GM18868 (cell line): ENCODE results near the gene CTCF.
A peak's percentile ranks its signal among the peaks of the same experiment; 100 is the strongest.
"Not testable (repeated sequence)": the region's sequence is repeated elsewhere in the genome, so short reads cannot be mapped to it uniquely, and the experiment has no call there.

Experiments used
- ATAC-seq: cut with Tn5 transposase; IDR thresholded peaks from one replicate; pipeline ENCODE4 v1.9.1; 2021; ENCODE audit warnings: mild to moderate bottlenecking, moderate library complexity; ENCODE audit not compliant: unreplicated experiment

The CTCF gene, protein sequence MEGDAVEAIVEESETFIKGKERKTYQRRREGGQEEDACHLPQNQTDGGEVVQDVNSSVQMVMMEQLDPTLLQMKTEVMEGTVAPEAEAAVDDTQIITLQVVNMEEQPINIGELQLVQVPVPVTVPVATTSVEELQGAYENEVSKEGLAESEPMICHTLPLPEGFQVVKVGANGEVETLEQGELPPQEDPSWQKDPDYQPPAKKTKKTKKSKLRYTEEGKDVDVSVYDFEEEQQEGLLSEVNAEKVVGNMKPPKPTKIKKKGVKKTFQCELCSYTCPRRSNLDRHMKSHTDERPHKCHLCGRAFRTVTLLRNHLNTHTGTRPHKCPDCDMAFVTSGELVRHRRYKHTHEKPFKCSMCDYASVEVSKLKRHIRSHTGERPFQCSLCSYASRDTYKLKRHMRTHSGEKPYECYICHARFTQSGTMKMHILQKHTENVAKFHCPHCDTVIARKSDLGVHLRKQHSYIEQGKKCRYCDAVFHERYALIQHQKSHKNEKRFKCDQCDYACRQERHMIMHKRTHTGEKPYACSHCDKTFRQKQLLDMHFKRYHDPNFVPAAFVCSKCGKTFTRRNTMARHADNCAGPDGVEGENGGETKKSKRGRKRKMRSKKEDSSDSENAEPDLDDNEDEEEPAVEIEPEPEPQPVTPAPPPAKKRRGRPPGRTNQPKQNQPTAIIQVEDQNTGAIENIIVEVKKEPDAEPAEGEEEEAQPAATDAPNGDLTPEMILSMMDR

DNA sequence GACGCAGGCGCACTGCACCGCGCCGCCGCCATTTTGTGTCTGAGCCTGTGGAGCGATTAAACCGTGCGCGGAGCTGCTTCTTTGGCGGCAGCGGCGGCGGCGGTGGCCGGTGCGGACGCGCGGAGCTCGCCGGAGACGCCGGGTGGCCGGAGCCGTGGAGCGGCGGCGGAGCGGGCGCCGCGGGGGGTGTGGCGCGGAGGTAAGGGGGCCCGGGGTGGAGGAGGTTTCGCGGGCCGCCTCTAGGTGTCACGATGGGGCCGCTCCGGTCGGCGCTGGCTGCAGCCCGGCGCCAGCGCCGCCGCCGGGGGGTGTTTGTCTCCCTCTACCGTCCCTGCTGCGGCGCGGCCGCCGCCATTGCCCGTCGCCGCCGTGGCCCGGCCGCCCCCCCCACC, at the start of gene CTCF:
Gene CTCF (plus strand): TSS at position 1 of the 392 bp plus-strand sequence. CDS start 48,307 bp downstream, outside the sequence.
- peak; percentile 50 for ATAC-seq

DNA sequence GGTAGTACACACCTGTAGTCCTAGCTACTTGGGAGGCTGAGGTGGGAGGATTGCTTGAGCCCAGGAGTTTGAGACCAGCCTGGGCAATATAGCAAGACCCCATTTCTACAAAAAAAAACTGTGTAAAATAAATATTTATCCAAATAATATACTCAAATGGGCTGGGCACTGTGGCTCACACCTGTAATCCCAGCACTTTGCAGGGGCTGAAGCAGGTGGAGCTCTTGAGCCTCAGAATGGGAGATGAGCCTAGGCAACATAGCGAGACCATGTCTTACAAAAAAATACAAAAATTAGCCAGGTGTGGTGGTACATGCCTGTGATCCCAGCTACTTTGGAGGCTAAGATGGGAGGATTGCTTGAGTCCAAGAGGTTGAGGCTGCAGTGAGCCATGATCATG, 48.4 kb upstream of the CTCF start:
- ATAC-seq: not testable (repeated sequence)

DNA sequence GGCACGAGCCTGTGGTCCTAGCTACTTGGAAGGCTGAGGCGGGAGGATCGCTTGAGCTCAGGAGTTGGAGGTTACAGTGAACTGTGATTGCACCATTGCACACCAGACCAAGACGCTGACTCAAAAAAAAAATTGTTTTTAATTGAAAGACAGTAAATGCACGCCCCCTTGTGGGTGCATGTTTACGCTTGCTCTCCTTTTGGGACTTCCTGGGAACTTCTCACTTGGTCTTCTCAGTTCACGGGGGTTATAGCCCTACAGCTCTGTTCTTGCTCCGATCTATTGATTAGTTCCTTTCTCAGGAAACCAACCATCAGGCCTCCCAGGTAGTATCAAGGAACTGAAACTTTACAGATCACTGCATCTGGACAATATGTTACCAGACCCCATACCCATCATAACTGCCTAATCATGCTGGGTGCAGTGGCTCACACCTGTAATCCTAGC, 47.9 kb upstream of the CTCF start:
- ATAC-seq: peak; percentile 46

- no peak for ATAC-seq
These were observed 45.8 kb upstream of the CTCF start for GRCh38 chr16:67516296-67517154.

- ATAC-seq: no peak
These were observed 45.2 kb upstream of the CTCF start for GRCh38 chr16:67517155-67517445.

DNA sequence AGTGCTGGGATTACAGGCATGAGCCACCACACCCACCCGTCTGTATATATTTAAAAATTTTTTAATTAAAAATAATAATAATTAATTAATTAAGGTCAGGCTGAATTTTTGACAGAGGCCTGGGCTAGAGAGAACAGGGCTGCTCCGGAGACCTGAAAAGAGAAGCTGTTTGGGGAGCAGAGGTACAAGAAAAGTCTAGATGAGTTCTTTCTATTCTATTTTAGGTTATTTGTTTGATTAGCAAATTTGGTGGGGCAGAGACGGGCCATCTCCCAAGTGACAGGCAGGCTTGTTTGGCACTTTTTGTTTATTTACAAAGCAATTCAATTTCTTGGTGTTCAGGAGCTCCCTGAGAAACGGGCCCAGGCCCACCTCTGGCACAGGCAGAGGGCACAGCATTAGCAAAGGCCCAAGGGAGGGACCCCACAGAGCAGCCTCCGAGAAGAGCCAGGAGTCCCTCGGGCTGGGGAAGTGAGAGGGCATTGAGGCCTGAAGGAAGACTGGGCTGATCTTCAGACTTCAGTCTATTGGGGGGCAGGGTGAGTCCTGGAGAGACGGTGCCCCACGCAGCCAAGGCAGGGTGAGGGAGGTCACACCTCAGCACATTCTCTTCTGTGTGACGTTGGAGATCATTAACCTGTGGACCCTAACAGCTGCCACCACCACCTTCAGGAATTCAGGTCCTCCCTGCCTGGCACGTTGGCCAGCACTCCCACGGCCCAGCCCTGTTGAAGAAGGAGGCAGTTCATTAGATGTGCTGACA, 44.5 kb upstream of the CTCF start:
- peak; percentile 46 for ATAC-seq

GRCh38 chr16:67518676-67519075, 43.6 kb upstream of the CTCF start:
- no peak for ATAC-seq

GRCh38 chr16:67519242-67519641, 43.1 kb upstream of the CTCF start:
- no peak for ATAC-seq

DNA sequence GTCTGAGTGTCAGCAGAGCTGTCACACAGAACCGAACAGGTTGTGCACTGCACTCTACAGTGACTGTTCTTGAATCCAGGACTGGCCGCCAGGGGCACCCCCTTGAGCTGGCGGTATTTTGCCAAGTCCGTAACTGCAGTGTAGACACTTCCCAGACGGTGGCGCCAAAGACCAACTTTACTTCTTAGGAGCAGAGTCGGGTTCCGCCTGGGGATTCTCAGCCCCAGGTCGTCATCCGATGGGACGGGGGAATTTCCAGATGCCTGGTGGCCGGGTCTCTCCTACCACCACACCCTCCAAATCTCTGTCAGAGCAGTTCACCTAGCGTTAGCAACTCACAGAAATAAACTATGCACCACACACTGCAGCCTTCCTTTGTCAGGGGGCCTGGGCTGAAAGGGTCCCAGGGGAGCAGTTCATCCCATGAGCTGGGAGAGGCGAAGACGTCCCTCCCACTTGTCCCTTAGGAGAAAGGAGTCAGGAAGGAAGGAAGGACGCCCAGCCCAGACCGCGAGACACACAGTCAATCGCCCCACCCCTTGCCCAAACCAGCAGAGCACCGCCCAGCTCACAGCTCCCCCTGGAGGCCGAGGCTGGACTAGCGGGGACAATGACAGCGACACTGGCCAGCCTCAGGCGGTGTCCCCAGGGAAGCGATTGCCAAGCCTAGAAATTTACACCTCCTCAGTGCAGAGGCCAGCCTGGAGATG, 41.1 kb upstream of the CTCF start:
- peak; percentile 68 for ATAC-seq

DNA sequence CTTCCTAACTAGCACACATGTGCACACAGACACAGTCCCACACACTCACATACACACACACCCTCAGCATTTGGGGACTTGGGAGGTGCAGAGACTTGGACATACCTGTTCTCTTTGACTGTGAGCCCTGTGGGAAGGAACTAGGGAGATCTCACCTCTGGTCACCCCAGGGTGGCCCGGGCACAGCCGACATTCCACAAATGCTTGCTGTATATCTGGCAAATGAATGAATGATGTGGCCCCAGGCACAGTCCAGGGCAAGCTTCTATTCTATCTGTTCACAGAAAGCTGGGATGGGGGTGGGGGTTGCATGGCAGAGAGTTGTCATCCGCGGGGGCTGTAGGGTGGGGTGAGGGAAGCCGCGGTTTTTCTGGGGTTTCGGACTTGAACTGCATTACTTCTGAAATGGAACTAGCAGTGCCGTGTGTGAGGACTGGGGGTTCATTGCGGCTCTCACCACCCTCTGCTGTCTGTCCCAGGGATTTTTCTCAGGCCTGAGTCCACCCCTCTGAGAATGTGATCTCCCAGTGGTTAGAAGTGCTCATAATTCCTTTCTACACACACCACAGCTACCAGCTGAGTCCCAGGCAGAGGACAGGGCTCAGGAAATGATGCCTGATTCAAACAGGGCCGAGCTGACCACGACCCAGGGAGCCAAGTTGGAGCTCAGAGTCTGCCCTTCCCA, 37.0 kb upstream of the CTCF start:
- ATAC-seq: no peak

GRCh38 chr16:67526149-67526791, 36.1 kb upstream of the CTCF start:
- no peak for ATAC-seq

DNA sequence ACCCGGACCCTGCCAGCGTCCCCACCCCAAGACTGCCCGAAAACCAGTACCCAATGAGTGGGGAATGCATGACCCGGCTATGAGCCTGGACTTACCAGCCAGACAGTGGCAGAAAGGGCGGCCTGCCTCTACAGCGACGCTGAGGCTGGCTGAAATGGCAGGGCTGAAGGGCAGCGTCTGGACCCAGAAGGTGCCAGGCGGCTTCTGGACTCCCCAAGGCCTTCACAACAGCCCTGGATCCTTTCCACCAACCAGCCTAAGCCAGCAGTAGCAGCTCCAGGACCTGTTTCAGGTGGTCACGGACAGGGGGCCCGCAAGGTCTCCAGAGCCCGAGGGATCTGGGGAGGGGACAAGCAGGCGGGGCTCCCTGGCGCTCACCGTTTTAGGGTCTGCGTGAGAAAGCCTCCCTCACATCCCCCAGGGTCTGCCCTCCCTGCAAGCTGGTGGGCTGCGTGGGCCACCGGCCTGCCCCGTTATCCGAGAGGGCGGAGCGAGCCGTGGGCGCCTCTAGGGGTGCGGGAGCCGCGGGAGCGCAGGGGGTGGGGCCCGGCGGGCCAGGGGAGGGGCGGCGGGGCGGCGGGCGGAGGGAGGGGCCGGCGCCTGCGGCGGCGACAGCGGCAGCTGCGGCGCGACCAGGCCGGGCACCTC, 34.0 kb upstream of the CTCF start, which contains the start of gene RIPOR1:
Gene RIPOR1 (plus strand): TSS at position 608 of the 648 bp plus-strand sequence. CDS start 9,618 bp downstream, outside the sequence.
- no peak for ATAC-seq

GRCh38 chr16:67528870-67529581, 33.3 kb upstream of the CTCF start:
- no peak for ATAC-seq

GRCh38 chr16:67529582-67530012, 32.7 kb upstream of the CTCF start:
- no peak for ATAC-seq

DNA sequence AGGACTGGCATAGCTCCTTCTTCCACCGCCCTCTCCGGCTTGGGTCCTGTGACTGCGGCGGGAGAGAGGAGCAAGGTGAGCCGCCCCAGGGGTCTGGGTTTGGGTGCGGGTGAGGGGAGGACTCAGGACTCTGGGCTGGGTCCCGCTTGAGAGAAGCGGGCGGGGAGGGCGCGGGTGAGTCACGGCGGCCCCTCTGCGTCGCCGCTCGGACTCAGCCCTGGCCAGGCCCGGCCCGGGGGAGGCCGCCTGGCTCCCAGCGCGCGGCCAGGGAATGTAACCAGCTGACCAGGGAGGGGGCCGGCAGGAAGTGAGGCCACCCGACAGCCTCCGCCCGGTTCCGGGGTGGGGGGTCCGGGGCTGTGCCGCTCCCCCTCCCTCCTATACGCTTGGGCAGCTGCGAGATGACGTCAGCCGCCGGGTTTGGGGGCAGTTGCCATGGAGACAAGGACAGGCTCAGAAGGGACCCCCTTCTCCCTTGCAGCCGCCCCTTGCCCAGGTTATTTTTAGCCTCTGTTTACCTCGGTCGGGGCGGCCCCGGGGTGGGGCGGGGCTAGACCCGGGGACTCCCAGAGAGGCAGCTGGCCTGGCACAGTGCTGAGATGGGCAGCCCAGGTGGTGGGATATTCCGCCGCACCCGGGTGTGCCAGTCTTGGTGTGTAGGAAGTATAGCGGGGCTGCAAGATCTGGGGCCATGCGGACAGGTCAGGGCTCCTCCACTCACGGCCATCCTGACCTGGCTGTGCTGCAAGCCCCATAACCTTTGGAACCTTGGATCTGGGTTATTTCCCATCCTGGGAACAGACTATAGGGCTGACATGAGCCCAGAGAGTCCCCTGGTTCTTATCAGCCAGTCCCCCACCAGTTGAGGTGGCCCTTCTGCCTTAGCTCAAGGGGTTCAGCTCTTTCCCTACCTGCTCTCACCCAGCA, 32.0 kb upstream of the CTCF start:
- ATAC-seq: peak; percentile 38

GRCh38 chr16:67531247-67531646, 31.1 kb upstream of the CTCF start:
- no peak for ATAC-seq
